ENCODE measurements around the gene KCTD1.

KCTD1 gene

DNA sequence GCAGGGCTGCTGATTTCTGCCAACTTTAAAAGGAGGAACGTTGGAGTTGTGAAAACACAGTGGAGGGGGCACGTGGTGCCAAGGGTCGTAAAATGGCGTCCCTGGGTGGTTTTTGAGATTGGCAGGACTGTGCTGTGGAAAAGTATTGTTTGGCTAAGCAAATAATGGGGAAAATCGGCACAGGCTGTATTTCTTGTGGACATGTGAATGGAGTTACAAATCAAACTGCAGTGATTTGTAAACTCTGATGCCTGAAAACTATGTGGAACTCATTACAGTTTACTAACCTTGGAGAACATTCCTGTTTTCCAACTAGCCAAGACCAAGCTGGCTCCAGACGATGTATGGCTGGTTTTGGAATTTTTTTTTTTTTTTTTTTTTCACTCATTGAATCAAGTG, 68.7 kb downstream of the KCTD1 start:
- DNase-seq (ENCODE audit: low read depth in 2 of 2) = no peak
- TF ChIP-seq, protein P1, sequence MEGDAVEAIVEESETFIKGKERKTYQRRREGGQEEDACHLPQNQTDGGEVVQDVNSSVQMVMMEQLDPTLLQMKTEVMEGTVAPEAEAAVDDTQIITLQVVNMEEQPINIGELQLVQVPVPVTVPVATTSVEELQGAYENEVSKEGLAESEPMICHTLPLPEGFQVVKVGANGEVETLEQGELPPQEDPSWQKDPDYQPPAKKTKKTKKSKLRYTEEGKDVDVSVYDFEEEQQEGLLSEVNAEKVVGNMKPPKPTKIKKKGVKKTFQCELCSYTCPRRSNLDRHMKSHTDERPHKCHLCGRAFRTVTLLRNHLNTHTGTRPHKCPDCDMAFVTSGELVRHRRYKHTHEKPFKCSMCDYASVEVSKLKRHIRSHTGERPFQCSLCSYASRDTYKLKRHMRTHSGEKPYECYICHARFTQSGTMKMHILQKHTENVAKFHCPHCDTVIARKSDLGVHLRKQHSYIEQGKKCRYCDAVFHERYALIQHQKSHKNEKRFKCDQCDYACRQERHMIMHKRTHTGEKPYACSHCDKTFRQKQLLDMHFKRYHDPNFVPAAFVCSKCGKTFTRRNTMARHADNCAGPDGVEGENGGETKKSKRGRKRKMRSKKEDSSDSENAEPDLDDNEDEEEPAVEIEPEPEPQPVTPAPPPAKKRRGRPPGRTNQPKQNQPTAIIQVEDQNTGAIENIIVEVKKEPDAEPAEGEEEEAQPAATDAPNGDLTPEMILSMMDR (IDR thresholded peaks at IDR 0.05; ENCODE audit: low read depth, low read length) = no peak
- H3K4me3 ChIP-seq (replicated peaks in 1 of 2; ENCODE audit: low read depth in 2 of 2, low read length in 2 of 2) = no peak overlapping the region

DNA sequence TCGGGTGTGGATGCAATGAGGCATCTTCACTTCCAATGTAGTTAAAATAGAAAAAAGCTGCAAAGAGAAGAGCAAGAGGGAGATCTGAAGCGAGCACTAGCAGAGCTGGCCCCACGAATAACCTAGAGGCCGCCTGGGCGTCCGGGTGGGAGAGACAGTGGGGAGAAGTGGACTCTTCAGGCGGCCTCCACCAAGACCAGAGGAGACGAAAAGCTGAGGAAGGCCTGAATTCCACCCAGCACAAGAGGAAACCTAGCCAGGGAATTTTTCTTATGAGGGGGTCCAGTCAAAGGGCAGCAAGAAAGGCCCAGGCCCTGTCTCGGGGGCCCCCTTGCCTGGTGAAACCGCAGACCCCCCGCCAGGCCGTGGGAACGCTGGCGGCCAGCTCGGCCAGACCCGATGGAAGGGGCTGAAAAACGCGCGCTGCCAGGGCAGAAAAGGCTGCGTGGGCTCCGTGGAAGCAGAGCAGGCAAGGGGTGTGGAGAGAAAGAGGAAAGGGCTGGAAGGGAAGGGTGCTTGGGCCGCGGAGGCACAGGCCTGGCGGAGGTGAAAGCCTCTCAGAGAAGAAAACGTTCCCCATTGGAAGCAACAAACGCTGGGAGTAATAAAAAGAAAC, 69.2 kb downstream of the KCTD1 start:
- TF ChIP-seq, protein P1 (IDR thresholded peaks at IDR 0.05; ENCODE audit: low read depth, low read length) = no peak
- H3K4me3 ChIP-seq (replicated peaks in 1 of 2; ENCODE audit: low read depth in 2 of 2, low read length in 2 of 2) = no peak overlapping the region
- no peak for DNase-seq (ENCODE audit: low read depth in 2 of 2)

DNA sequence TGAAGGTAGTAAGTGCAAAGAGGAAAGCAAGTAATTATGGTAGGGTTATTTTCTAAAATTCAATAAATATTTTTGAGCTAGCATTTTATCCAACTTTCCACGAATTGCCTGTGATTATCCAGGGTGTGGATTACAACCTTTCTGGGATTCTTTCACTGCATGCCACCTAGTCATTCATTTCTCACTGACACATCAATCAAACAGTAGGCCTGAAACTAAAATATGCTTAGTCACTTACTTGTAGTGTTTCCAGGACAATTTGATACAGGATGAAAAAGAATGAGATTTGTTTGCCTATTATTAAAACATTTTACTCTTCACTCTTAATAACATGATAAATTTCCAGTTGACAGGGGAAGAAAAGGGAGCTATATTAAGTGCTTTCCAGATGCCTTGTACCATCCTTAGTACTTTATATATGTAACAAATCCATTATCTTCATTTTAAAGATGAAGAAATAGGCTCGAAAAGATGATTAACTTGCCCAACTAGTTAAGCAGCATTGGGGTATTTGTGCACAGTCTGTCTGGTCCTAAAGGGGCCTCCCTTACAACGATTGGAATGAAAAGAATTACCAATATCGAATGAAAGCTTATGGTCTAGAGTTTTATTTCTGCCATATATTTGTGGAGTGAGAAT, 70.4 kb downstream of the KCTD1 start:
- no peak for DNase-seq (ENCODE audit: low read depth in 2 of 2)
- no peak overlapping the region for H3K4me3 ChIP-seq (replicated peaks in 1 of 2; ENCODE audit: low read depth in 2 of 2, low read length in 2 of 2)
- TF ChIP-seq, protein P1 (IDR thresholded peaks at IDR 0.05; ENCODE audit: low read depth, low read length) = no peak

DNA sequence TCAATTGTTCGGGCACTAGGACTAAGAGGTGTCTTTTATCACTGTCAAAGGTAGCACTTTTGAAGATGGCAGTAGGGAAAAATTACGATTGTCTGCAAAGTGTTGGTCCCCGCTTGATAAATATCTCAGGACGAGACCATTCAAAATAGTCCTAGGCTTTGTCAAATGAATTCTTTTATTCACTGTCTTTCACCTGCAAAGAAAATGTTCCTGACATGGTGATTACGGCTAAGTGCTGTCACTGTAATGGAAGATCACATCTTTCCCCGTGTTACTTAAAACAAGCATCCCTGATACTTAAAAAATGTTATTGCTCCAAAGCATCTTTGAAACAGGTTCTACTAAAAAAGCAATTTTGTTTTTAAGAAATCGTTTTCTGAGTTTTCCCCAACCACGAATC, 71.7 kb downstream of the KCTD1 start:
- H3K4me3 ChIP-seq (replicated peaks in 1 of 2; ENCODE audit: low read depth in 2 of 2, low read length in 2 of 2) = no peak overlapping the region
- TF ChIP-seq, protein P1 (IDR thresholded peaks at IDR 0.05; ENCODE audit: low read depth, low read length) = no peak
- no peak for DNase-seq (ENCODE audit: low read depth in 2 of 2)

DNA sequence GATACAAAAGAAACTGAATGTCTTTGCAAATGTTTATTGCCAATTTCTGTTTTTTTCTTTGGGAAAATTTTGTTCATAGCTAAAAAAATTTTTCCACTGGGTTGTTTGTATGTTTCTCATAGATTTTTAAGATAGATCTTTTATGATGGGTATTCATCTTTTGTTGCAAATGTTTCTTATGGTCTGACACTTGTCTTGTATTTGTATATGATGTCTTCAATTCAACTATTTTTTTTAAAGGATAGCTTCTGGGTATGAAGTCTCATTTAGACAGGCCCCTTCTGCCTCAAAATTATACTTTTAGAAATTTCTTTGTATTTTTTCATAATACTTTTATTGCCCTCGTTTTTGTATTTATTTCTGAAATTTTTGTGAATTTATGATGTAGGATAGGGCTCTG, 73.8 kb downstream of the KCTD1 start:
- no peak for DNase-seq (ENCODE audit: low read depth in 2 of 2)
- no peak overlapping the region for H3K4me3 ChIP-seq (replicated peaks in 1 of 2; ENCODE audit: low read depth in 2 of 2, low read length in 2 of 2)
- TF ChIP-seq, protein P1 (IDR thresholded peaks at IDR 0.05; ENCODE audit: low read depth, low read length) = no peak

DNA sequence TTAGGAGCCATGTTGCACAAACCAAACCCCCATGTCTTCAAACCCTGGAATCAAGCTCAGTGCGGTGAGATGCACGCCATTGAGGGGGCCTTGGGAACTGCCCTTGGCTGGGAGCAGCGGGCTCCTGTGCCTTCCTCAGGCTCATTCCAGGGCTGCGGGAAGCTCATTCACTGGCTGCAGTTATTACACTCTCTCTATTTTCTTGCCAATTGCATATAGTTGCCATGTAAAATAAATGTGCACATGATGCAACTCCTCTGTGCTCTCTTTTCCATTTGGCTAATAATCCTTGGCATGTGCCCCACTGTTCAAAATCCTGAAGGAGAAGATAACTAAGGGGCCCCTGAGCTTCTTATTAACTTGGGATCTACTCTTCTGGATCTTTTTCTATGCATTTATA, 74.7 kb downstream of the KCTD1 start:
- peak in 1 of 2 donors; percentile 61 for DNase-seq (ENCODE audit: low read depth in 2 of 2)
- H3K4me3 ChIP-seq (replicated peaks in 1 of 2; ENCODE audit: low read depth in 2 of 2, low read length in 2 of 2) = no peak overlapping the region
- TF ChIP-seq, protein P1 (IDR thresholded peaks at IDR 0.05; ENCODE audit: low read depth, low read length) = no peak
